Neural cell (in vitro differentiated cells): Measurements from ENCODE around the gene AFAP1. TPM values are rescaled to one million over a fixed set of nuclear protein-coding genes. Genes with fewer than 3 reads are reported as not detected.

ENCODE experiments used
- H2AFZ ChIP-seq: fragments of 200-600, 300-800 bp; sonication (generic), shearing (Covaris generic); 2 replicates; pipeline ENCODE4 v1.6.0; 2014; ENCODE audit warnings: low read depth, mild to moderate bottlenecking, antibody characterized with exemption, low read length, moderate library complexity
- H3F3A ChIP-seq: fragments of 200-600 bp; shearing (Covaris generic); 2 replicates; pipeline ENCODE4 v1.6.1; 2016; ENCODE audit warnings: mild to moderate bottlenecking, moderate library complexity, mixed read lengths, antibody characterized with exemption, low read length; ENCODE audit not compliant: insufficient read depth, poor library complexity, severe bottlenecking
- H3K27ac ChIP-seq: fragments of 200-600, 300-800 bp; sonication (generic), shearing (Covaris generic); 2 replicates; pipeline ENCODE4 v1.5.1; 2014; ENCODE audit warnings: mild to moderate bottlenecking, low read length, moderate library complexity
- H3K27me3 ChIP-seq: fragments of 300-800, 200-600 bp; sonication (generic), shearing (Covaris generic); 2 replicates; pipeline ENCODE4 v1.6.0; 2014; ENCODE audit warnings: mild to moderate bottlenecking, low read depth, low read length, moderate library complexity; ENCODE audit not compliant: insufficient read depth
- H3K36me3 ChIP-seq: fragments of 300-800, 200-600 bp; sonication (generic), shearing (Covaris generic); 2 replicates; pipeline ENCODE4 v1.5.1; 2014; ENCODE audit warnings: mild to moderate bottlenecking, antibody characterized with exemption, low read length, moderate library complexity; ENCODE audit not compliant: insufficient read depth
- H3K4me2 ChIP-seq: fragments of 300-800, 200-600 bp; sonication (generic), shearing (Covaris generic); 2 replicates; pipeline ENCODE4 v1.6.0; 2014; ENCODE audit warnings: mild to moderate bottlenecking, low read length
- H3K4me3 ChIP-seq: fragments of 300-800, 200-600 bp; sonication (generic), shearing (Covaris generic); 2 replicates; pipeline ENCODE4 v1.5.1; 2014; ENCODE audit warnings: mild to moderate bottlenecking, low read length, moderate library complexity
- H3K79me2 ChIP-seq: fragments of 200-600 bp; shearing (Covaris generic); replicated peaks from 2 replicates; pipeline ENCODE4 v1.6.0; 2014; ENCODE audit warnings: mild to moderate bottlenecking, low read length, moderate library complexity; ENCODE audit not compliant: insufficient read depth
- H3K9ac ChIP-seq: fragments of 300-800, 200-600 bp; sonication (generic), shearing (Covaris generic); 2 replicates; pipeline ENCODE4 v1.6.1; 2016; ENCODE audit warnings: mild to moderate bottlenecking, low read length, mixed read lengths
- H3K9me2 ChIP-seq: fragments of 200-600 bp; shearing (Covaris generic); 2 replicates; pipeline ENCODE4 v1.6.1; 2016; ENCODE audit warnings: mild to moderate bottlenecking, low read length, mixed read lengths; ENCODE audit not compliant: insufficient read depth
- H3K9me3 ChIP-seq: fragments of 200-600, 300-800 bp; sonication (generic), shearing (Covaris generic); 2 replicates; pipeline ENCODE4 v1.6.1; 2016; ENCODE audit warnings: mild to moderate bottlenecking, mixed run types, low read length, moderate library complexity, mixed read lengths
- H4K20me1 ChIP-seq: fragments of 200-600 bp; shearing (Covaris generic); 2 replicates; pipeline ENCODE4 v1.6.1; 2016; ENCODE audit warnings: mild to moderate bottlenecking, mixed run types; ENCODE audit not compliant: insufficient read depth
- EP300 ChIP-seq: fragments of 450-650 bp; conservative IDR thresholded peaks from 2 replicates; pipeline ENCODE4 v1.6.1; 2014; ENCODE audit warnings: antibody characterized with exemption, mild to moderate bottlenecking, moderate library complexity; ENCODE audit not compliant: poor library complexity, severe bottlenecking
- EZH2 ChIP-seq: fragments of 200-600, 300-800 bp; shearing (Covaris generic), sonication (generic); IDR thresholded peaks from 2 replicates; pipeline ENCODE4 v1.6.1; 2014; ENCODE audit warnings: antibody characterized with exemption, low read length, borderline replicate concordance, mild to moderate bottlenecking; ENCODE audit not compliant: insufficient read depth, poor library complexity, severe bottlenecking
- MXI1 ChIP-seq: fragments of 450-650 bp; conservative IDR thresholded peaks from 2 replicates; pipeline ENCODE4 v1.6.1; 2014; ENCODE audit warnings: antibody characterized with exemption, mild to moderate bottlenecking; ENCODE audit not compliant: poor library complexity, severe bottlenecking
- POLR2AphosphoS5 ChIP-seq: IDR thresholded peaks from 2 replicates; pipeline ENCODE4 v1.6.1; 2012
- RAD21 ChIP-seq: fragments of 450-650 bp; conservative IDR thresholded peaks from 2 replicates; pipeline ENCODE4 v1.6.1; 2014; ENCODE audit warnings: antibody characterized with exemption, mild to moderate bottlenecking, moderate library complexity
- REST ChIP-seq: IDR thresholded peaks from 2 replicates; pipeline ENCODE4 v1.6.1; 2012; ENCODE audit warnings: borderline replicate concordance
- SMC3 ChIP-seq: fragments of 450-650 bp; conservative IDR thresholded peaks from 2 replicates; pipeline ENCODE4 v1.6.1; 2014; ENCODE audit warnings: antibody characterized with exemption, mild to moderate bottlenecking, moderate library complexity; ENCODE audit not compliant: poor library complexity
- TAF1 ChIP-seq: IDR thresholded peaks from 2 replicates; pipeline ENCODE4 v1.6.1; 2012; ENCODE audit warnings: low read depth
- polyA plus RNA-seq: library from polyadenylated mRNA; depleted of rRNA; stranded (reverse); fragments of >200 nt; gene quantifications from 2 replicates; pipeline ENCODE4 v1.2.3, GENCODE V29; 2014
- TF ChIP-seq, protein P1 (sequence below): fragments of 450-650 bp; IDR thresholded peaks from 2 replicates; pipeline ENCODE4 v1.5.1; 2014; ENCODE audit warnings: antibody characterized with exemption, mild to moderate bottlenecking, moderate library complexity; ENCODE audit not compliant: poor library complexity, severe bottlenecking

AFAP1 gene
- polyA plus RNA-seq, 1 donor from 2014 or later: 38.9 TPM

DNA sequence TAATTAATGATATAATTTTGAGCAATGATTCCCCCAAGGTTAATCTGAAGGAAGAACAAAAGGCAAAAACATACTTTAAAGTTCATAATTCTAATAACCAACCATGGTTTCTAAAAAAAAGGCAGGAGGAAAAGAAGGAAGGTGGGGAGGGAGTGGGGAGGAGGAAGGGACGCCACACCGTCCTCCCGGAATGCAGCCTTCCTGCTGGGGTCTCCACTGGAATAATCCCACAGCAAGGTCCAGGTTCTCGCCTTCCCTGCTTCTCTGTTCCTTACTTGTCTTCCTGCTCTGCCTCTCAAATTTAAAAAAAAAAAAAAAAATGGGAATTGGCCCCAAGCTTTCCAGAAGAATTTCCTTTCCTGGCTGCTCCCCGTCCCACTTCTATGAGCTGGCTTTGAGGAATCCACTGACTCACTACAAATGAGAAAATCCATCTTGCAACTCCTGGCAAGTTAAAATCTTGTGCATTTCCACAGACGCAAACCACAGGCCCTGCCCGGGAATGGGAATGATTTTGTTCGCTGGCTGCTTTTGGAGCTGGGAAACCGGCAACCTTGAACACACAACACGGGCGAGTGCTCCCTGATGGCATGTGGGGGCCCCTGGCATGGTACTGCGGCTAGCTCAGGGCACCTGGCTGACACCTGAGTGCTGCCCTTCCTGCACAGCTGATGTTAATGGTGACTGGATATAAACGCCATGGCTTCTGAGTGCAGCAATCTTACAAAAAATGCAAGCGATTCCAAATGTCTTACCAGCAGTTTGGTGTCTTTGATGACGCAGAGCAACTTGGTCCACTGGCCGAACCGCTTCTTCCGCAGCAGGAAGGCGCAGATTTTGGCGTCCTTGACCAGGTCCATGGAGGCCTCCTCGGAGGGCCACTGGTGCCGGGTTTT lies 97.0 kb downstream of the AFAP1 start:
- TF ChIP-seq EP300 (no peak), MXI1 (no peak), POLR2AphosphoS5 (no peak), TAF1 (no peak), REST (no peak), RAD21 (no peak)
- TF ChIP-seq, protein P1, sequence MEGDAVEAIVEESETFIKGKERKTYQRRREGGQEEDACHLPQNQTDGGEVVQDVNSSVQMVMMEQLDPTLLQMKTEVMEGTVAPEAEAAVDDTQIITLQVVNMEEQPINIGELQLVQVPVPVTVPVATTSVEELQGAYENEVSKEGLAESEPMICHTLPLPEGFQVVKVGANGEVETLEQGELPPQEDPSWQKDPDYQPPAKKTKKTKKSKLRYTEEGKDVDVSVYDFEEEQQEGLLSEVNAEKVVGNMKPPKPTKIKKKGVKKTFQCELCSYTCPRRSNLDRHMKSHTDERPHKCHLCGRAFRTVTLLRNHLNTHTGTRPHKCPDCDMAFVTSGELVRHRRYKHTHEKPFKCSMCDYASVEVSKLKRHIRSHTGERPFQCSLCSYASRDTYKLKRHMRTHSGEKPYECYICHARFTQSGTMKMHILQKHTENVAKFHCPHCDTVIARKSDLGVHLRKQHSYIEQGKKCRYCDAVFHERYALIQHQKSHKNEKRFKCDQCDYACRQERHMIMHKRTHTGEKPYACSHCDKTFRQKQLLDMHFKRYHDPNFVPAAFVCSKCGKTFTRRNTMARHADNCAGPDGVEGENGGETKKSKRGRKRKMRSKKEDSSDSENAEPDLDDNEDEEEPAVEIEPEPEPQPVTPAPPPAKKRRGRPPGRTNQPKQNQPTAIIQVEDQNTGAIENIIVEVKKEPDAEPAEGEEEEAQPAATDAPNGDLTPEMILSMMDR: no peak
- H2AFZ ChIP-seq: no peak overlapping the region
- H3K4me2 ChIP-seq: no peak overlapping the region
- no peak overlapping the region for H3K27ac ChIP-seq
- H3K79me2 ChIP-seq: no peaks in the 10 kb centered on the region
- no peaks in the 10 kb centered on the region for H4K20me1 ChIP-seq
- no peak overlapping the region for H3K4me3 ChIP-seq
- no peaks in the 10 kb centered on the region for H3K27me3 ChIP-seq
- H3K9me2 ChIP-seq: no peaks in the 10 kb centered on the region
- no peaks in the 10 kb centered on the region for H3F3A ChIP-seq
- H3K9ac ChIP-seq: no peak overlapping the region
- no peaks in the 10 kb centered on the region for H3K9me3 ChIP-seq
- no peaks in the 10 kb centered on the region for H3K36me3 ChIP-seq

DNA sequence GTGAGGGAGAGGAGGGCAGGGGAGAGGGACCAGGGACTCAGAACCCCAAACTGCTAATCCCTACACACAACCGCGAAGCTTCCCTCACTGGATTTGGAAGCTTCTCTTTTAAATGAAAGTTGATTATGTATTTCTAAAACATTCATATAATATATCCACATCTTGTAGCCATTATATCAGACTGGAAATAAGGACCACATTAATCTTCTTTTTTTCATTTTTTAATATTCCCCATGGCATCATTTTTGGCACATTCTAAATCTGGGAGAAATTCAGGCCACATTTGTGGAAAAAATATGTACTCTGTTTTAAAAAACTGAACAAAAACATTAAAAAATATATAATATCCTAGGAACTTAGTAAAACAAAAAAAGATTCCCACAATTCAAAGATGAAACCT lies 97.8 kb downstream of the AFAP1 start:
- H3K9ac ChIP-seq: no peak overlapping the region
- no peaks in the 10 kb centered on the region for H3K9me3 ChIP-seq
- H3K27ac ChIP-seq: no peak overlapping the region
- no peaks in the 10 kb centered on the region for H3K79me2 ChIP-seq
- no peak overlapping the region for H2AFZ ChIP-seq
- H3K36me3 ChIP-seq: no peaks in the 10 kb centered on the region
- no peaks in the 10 kb centered on the region for H4K20me1 ChIP-seq
- H3K4me2 ChIP-seq: no peak overlapping the region
- H3K4me3 ChIP-seq: no peak overlapping the region
- TF ChIP-seq EP300: no peak
- no peak for TF ChIP-seq POLR2AphosphoS5
- TF ChIP-seq RAD21: no peak
- no peak for TF ChIP-seq EZH2
- TF ChIP-seq SMC3: no peak
- TF ChIP-seq, protein P1: no peak
- TF ChIP-seq MXI1: no peak
- no peak for TF ChIP-seq REST
- no peak for TF ChIP-seq TAF1
- H3K9me2 ChIP-seq: no peaks in the 10 kb centered on the region
- no peaks in the 10 kb centered on the region for H3K27me3 ChIP-seq
- no peaks in the 10 kb centered on the region for H3F3A ChIP-seq
